ENCODE measurements around the gene AHNAK.

Gene AHNAK

GRCh38 chr11:62400281-62400680, 146.3 kb downstream of the AHNAK start:
- H3K4me3 ChIP-seq (replicated peaks in 1 of 2; ENCODE audit: low read depth in 2 of 2, low read length in 2 of 2) = no peak overlapping the region
- DNase-seq (ENCODE audit: low read depth in 2 of 2) = no peak
- no peak for TF ChIP-seq CTCF (IDR thresholded peaks at IDR 0.05; ENCODE audit: low read depth, low read length)

- DNase-seq (ENCODE audit: low read depth in 2 of 2) = no peak
- no peak for TF ChIP-seq CTCF (IDR thresholded peaks at IDR 0.05; ENCODE audit: low read depth, low read length)
- no peak overlapping the region for H3K4me3 ChIP-seq (replicated peaks in 1 of 2; ENCODE audit: low read depth in 2 of 2, low read length in 2 of 2)
Observed at GRCh38 chr11:62399878-62400266, 146.7 kb downstream of the AHNAK start.

- no peak for TF ChIP-seq CTCF (IDR thresholded peaks at IDR 0.05; ENCODE audit: low read depth, low read length)
- no peak overlapping the region for H3K4me3 ChIP-seq (replicated peaks in 1 of 2; ENCODE audit: low read depth in 2 of 2, low read length in 2 of 2)
- peak in 1 of 2 donors; percentile 57 for DNase-seq (ENCODE audit: low read depth in 2 of 2)
Observed at GRCh38 chr11:62399172-62399877, 147.3 kb downstream of the AHNAK start.

- TF ChIP-seq CTCF (IDR thresholded peaks at IDR 0.05; ENCODE audit: low read depth, low read length) = no peak
- DNase-seq (ENCODE audit: low read depth in 2 of 2) = peak; percentile 18 to 49
Observed at GRCh38 chr11:62398011-62398994, 148.3 kb downstream of the AHNAK start.

GRCh38 chr11:62395885-62396551, 150.6 kb downstream of the AHNAK start:
- DNase-seq (ENCODE audit: low read depth in 2 of 2) = no peak
- H3K4me3 ChIP-seq (replicated peaks in 1 of 2; ENCODE audit: low read depth in 2 of 2, low read length in 2 of 2) = no peak overlapping the region
- no peak for TF ChIP-seq CTCF (IDR thresholded peaks at IDR 0.05; ENCODE audit: low read depth, low read length)

More at GRCh38 chr11:62398011-62398994, 148.3 kb downstream of the AHNAK start:
- no peak overlapping the region for H3K4me3 ChIP-seq (replicated peaks in 1 of 2; ENCODE audit: low read depth in 2 of 2, low read length in 2 of 2)

GRCh38 chr11:62394825-62395538, 151.6 kb downstream of the AHNAK start:
- peak overlapping the region; percentile 3 to 43 for H3K4me3 ChIP-seq (replicated peaks in 1 of 2; ENCODE audit: low read depth in 2 of 2, low read length in 2 of 2)
- peak; percentile 57 for TF ChIP-seq CTCF (IDR thresholded peaks at IDR 0.05; ENCODE audit: low read depth, low read length)
- peak; percentile 91 for DNase-seq (ENCODE audit: low read depth in 2 of 2)
